Measurements from ENCODE around the gene FAM184B.

DNA sequence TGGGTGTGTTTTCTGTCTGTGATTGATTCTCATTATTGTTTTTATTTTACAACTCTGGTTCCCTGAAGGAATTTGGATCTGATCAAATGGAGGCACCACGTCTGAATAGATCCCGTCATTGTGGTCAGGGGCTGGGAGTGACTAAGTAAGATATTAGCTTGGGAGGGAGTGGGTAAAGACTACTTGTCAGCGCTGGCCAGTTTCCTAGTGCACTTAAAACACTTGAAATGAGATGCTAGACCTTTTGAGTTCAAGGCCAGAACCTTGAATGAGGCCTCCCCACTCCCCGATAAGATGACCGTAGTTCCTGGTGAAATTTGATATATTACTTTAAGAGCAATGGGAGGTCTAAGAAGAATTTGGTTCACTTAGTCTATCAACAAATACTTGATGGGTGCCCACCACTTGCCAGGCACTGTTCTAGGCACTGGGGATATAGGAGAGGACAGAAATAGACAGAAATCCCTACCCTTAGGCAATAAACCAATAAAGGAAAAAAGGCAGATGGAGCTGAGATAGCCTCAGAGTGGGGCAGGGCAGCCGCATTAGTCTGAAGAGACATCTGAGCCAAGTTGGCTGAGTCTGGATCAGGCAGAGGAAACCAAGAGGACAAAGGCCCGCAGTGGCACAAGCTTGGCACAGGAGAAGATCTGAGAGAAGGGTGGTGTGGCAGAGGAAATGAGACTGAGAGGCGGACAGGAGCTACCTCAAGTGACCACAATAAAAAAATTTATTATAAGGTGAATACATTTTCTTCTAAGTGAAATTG, 11.8 kb downstream of the FAM184B start:
- TF ChIP-seq, protein P1, sequence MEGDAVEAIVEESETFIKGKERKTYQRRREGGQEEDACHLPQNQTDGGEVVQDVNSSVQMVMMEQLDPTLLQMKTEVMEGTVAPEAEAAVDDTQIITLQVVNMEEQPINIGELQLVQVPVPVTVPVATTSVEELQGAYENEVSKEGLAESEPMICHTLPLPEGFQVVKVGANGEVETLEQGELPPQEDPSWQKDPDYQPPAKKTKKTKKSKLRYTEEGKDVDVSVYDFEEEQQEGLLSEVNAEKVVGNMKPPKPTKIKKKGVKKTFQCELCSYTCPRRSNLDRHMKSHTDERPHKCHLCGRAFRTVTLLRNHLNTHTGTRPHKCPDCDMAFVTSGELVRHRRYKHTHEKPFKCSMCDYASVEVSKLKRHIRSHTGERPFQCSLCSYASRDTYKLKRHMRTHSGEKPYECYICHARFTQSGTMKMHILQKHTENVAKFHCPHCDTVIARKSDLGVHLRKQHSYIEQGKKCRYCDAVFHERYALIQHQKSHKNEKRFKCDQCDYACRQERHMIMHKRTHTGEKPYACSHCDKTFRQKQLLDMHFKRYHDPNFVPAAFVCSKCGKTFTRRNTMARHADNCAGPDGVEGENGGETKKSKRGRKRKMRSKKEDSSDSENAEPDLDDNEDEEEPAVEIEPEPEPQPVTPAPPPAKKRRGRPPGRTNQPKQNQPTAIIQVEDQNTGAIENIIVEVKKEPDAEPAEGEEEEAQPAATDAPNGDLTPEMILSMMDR (IDR thresholded peaks at IDR 0.05), result no peak
- no peak for TF ChIP-seq POLR2A (IDR thresholded peaks at IDR 0.05)
